Omental fat pad (tissue), 4 donors: ENCODE measurements around the gene DGLUCY. TPM values are rescaled to one million over a fixed set of nuclear protein-coding genes. Genes with fewer than 3 reads are reported as not detected.
"Not testable (repeated sequence)": the region's sequence is repeated elsewhere in the genome, so short reads cannot be mapped to it uniquely, and the experiment has no call there.

Source experiments
- ATAC-seq: fragments of 150-250 bp; one replicate; pipeline ENCODE4 v1.9.1; 2016; ENCODE audit warnings: mild to moderate bottlenecking, moderate library complexity; ENCODE audit not compliant: low FRiP score
- DNase-seq: peaks from one replicate; pipeline ENCODE4 v3.0.0-alpha.2; 2019; ENCODE audit warnings: low spot score
- CTCF ChIP-seq, 3 donors: fragments of 450-650 bp; IDR thresholded peaks; one replicate each; pipeline ENCODE4 v1.5.1; 2016 to 2017; ENCODE audit warnings: antibody characterized with exemption in 3 of 3, mild to moderate bottlenecking in 3 of 3, moderate library complexity in 2 of 3
- total RNA-seq, 4 donors: library from RNA; depleted of rRNA; stranded (reverse); fragments of >200 nt; gene quantifications; one replicate each; pipeline ENCODE4 v1.1.0, GENCODE V29; 2016

DGLUCY gene
- total RNA-seq, 4 donors from 2014 or later = 27.5 to 93.2 (median 39.3) TPM

- DNase-seq (no peak), ATAC-seq (no peak)
- TF ChIP-seq CTCF (IDR thresholded peaks at IDR 0.05) = no peak
These were observed 106.7 kb downstream of the DGLUCY start for GRCh38 chr14:91220581-91221000.

- DNase-seq = no peak
- TF ChIP-seq CTCF (IDR thresholded peaks at IDR 0.05) = no peak
- no peak for ATAC-seq
These were observed 107.4 kb downstream of the DGLUCY start for GRCh38 chr14:91221270-91221669.

GRCh38 chr14:91223028-91223783 is 109.3 kb downstream of the DGLUCY start:
- TF ChIP-seq CTCF (IDR thresholded peaks at IDR 0.05) = no peak
- no peak for ATAC-seq
- DNase-seq = no peak

- DNase-seq = no peak
- no peak for TF ChIP-seq CTCF (IDR thresholded peaks at IDR 0.05)
- ATAC-seq = no peak
These were observed 111.2 kb downstream of the DGLUCY start for GRCh38 chr14:91225025-91225424.

GRCh38 chr14:91226360-91226759 is 112.5 kb downstream of the DGLUCY start:
- ATAC-seq, DNase-seq: not testable (repeated sequence)

GRCh38 chr14:91227183-91227628 is 113.3 kb downstream of the DGLUCY start:
- no peak for TF ChIP-seq CTCF (IDR thresholded peaks at IDR 0.05)
- no peak for DNase-seq
- ATAC-seq = no peak

- no peak for DNase-seq
- no peak for TF ChIP-seq CTCF (IDR thresholded peaks at IDR 0.05)
- ATAC-seq = no peak
These were observed 114.5 kb downstream of the DGLUCY start for GRCh38 chr14:91228112-91229004.
